Neural progenitor cell (in vitro differentiated cells): ENCODE data around the gene CALHM1. TPM values are rescaled to one million over a fixed set of nuclear protein-coding genes. Genes with fewer than 3 reads are reported as not detected.

Experiments
- DNase-seq: peaks from one replicate; pipeline ENCODE4 v3.0.0-alpha.2; 2016; ENCODE audit warnings: low spot score
- H2AFZ ChIP-seq: fragments of 200-600 bp; sonication (generic); replicated peaks from 2 replicates; pipeline ENCODE4 v1.6.1; 2016; ENCODE audit warnings: antibody characterized with exemption
- H3F3A ChIP-seq: fragments of 200-600 bp; sonication (generic); 2 replicates; pipeline ENCODE4 v1.6.1; 2016; ENCODE audit warnings: antibody characterized with exemption, low read depth
- H3K27ac ChIP-seq: fragments of 200-600 bp; sonication (generic); 2 replicates; pipeline ENCODE4 v1.5.1; 2016; ENCODE audit warnings: mild to moderate bottlenecking
- H3K27me3 ChIP-seq: fragments of 200-600 bp; sonication (generic); 2 replicates; pipeline ENCODE4 v1.6.1; 2016; ENCODE audit warnings: mild to moderate bottlenecking, moderate library complexity
- H3K36me3 ChIP-seq: fragments of 200-600 bp; sonication (generic); 2 replicates; pipeline ENCODE4 v1.5.1; 2016
- H3K4me1 ChIP-seq: fragments of 200-600 bp; sonication (generic); 2 replicates; pipeline ENCODE4 v1.6.1; 2016; ENCODE audit warnings: mixed run types
- H3K4me2 ChIP-seq: fragments of 200-600 bp; sonication (generic); 2 replicates; pipeline ENCODE4 v1.6.1; 2016
- H3K4me3 ChIP-seq: fragments of 200-600 bp; sonication (generic); 2 replicates; pipeline ENCODE4 v1.5.1; 2016
- H3K79me2 ChIP-seq: fragments of 200-600 bp; sonication (generic); 2 replicates; pipeline ENCODE4 v1.6.1; 2016; ENCODE audit warnings: low read depth
- H3K9ac ChIP-seq: fragments of 200-600 bp; sonication (generic); 2 replicates; pipeline ENCODE4 v1.6.1; 2016
- H3K9me3 ChIP-seq: fragments of 200-600 bp; sonication (generic); 2 replicates; pipeline ENCODE4 v1.5.1; 2016; ENCODE audit warnings: low read depth
- H4K20me1 ChIP-seq: fragments of 200-600 bp; sonication (generic); 2 replicates; pipeline ENCODE4 v1.6.1; 2016; ENCODE audit warnings: low read depth
- H3K27ac Mint-ChIP-seq: 3 replicates; pipeline ENCODE4 v1.8.0; 2021; ENCODE audit warnings: mixed read lengths
- H3K27me3 Mint-ChIP-seq: 2 replicates; pipeline ENCODE4 v1.8.0; 2022; ENCODE audit warnings: low read depth, mild to moderate bottlenecking, inconsistent platforms, moderate library complexity, mixed read lengths; ENCODE audit not compliant: insufficient read depth
- H3K36me3 Mint-ChIP-seq: 3 replicates; pipeline ENCODE4 v1.8.0; 2021; ENCODE audit warnings: mixed read lengths
- H3K4me1 Mint-ChIP-seq: 3 replicates; pipeline ENCODE4 v1.8.0; 2021; ENCODE audit warnings: mixed read lengths
- H3K4me3 Mint-ChIP-seq: 3 replicates; pipeline ENCODE4 v1.8.0; 2021; ENCODE audit warnings: mild to moderate bottlenecking, moderate library complexity, mixed read lengths
- H3K9me3 Mint-ChIP-seq: 3 replicates; pipeline ENCODE4 v1.8.0; 2020; ENCODE audit warnings: mixed read lengths
- EZH2 ChIP-seq: fragments of 200-600 bp; sonication (generic); IDR thresholded peaks from 2 replicates; pipeline ENCODE4 v1.6.1; 2017; ENCODE audit warnings: antibody characterized with exemption, mild to moderate bottlenecking, moderate library complexity
- EZH2phosphoT487 ChIP-seq: fragments of 200-600 bp; sonication (generic); IDR thresholded peaks from 2 replicates; pipeline ENCODE4 v1.6.1; 2017; ENCODE audit warnings: antibody characterized with exemption
- total RNA-seq: library from RNA; depleted of rRNA; stranded (reverse); fragments of >200 nt; gene quantifications from 2 replicates; pipeline ENCODE4 v1.2.3, GENCODE V29; 2015; ENCODE audit warnings: low replicate concordance
- TF ChIP-seq, protein P1 (sequence below): fragments of 200-600 bp; sonication (generic); IDR thresholded peaks from 2 replicates; pipeline ENCODE4 v1.5.1; 2017; ENCODE audit warnings: antibody characterized with exemption, mild to moderate bottlenecking

Gene CALHM1
- total RNA-seq, 1 donor from 2014 or later = not detected

DNA sequence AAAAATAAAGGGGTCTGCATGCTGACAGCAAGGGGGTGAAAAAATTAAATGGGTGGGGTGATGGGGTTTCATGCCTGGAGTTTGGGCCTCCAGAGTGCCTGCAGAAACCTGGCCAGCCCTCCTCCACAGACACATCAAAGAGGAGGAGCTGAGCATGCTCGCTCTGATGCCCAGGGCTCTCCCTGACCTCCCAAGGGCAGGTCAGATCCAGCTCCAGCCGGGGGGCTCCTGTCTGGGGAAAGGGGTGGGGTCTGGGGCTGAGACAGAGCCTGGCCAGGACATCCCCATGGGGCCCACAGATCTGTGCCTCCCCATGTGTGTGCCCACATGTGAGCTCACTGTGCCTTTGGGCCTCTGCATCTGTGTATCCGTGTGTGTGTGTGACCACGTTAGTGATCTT, 915 bp upstream of the CALHM1 start:
- H3K4me1 Mint-ChIP-seq = peaks cover 13% of the 10 kb centered on the region
- H3K9me3 Mint-ChIP-seq = no peaks in the 10 kb centered on the region
- H3K4me3 Mint-ChIP-seq = no peak overlapping the region
- no peak for TF ChIP-seq EZH2phosphoT487
- TF ChIP-seq EZH2 = no peak
- TF ChIP-seq, protein P1, sequence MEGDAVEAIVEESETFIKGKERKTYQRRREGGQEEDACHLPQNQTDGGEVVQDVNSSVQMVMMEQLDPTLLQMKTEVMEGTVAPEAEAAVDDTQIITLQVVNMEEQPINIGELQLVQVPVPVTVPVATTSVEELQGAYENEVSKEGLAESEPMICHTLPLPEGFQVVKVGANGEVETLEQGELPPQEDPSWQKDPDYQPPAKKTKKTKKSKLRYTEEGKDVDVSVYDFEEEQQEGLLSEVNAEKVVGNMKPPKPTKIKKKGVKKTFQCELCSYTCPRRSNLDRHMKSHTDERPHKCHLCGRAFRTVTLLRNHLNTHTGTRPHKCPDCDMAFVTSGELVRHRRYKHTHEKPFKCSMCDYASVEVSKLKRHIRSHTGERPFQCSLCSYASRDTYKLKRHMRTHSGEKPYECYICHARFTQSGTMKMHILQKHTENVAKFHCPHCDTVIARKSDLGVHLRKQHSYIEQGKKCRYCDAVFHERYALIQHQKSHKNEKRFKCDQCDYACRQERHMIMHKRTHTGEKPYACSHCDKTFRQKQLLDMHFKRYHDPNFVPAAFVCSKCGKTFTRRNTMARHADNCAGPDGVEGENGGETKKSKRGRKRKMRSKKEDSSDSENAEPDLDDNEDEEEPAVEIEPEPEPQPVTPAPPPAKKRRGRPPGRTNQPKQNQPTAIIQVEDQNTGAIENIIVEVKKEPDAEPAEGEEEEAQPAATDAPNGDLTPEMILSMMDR = no peak
- H2AFZ ChIP-seq = peak overlapping the region; percentile 58
- no peaks in the 10 kb centered on the region for H4K20me1 ChIP-seq
- H3K9ac ChIP-seq = no peak overlapping the region
- H3K36me3 ChIP-seq = no peaks in the 10 kb centered on the region
- no peaks in the 10 kb centered on the region for H3K9me3 ChIP-seq
- peaks cover 2% of the 10 kb centered on the region for H3K27me3 Mint-ChIP-seq
- H3F3A ChIP-seq = no peaks in the 10 kb centered on the region
- no peak for DNase-seq
- no peaks in the 10 kb centered on the region for H3K36me3 Mint-ChIP-seq
- peaks cover 4% of the 10 kb centered on the region for H3K4me1 ChIP-seq
- H3K27ac Mint-ChIP-seq = no peak overlapping the region
- no peaks in the 10 kb centered on the region for H3K27me3 ChIP-seq
- no peak overlapping the region for H3K4me3 ChIP-seq
- H3K79me2 ChIP-seq = no peaks in the 10 kb centered on the region
- no peak overlapping the region for H3K27ac ChIP-seq
- no peak overlapping the region for H3K4me2 ChIP-seq

DNA sequence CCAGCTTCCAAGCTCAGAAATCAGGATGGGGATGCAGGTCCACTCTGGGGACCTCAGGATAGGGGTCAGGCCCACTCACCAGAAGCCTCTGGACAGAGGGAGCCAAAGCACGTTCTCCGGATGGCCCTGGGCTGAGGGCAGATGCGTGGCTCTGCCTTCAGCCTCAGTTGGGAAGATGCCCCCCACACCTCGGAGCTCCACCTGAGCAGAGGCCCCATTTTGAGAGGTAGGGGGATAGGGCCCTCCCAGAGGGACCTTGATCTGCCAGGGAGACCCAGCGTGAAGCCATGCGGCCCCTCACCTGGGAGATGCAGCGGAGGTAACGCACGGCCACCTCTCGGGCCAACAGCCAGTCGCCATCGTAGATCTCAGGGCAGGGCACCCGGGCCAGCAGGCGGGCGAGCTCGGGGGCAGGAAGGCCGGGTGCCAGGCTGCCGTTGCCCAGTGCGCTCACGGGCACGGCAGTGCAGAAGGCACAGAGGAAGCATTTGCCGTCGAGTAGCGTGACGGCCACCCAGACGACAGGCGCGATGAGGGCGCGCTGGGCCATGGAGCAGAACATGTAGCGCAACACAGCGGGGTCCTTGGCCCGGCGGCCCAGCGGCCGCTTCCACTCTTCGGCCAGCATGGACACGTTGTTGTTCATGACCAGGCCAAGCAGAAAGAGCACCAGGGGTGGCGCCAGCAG, 660 bp downstream of the CALHM1 start:
- Histone ChIP-seq H3K9me3 (no peaks in the 10 kb centered on the region), H3K79me2 (no peaks in the 10 kb centered on the region), H3K4me2 (no peak overlapping the region), H3K27ac (no peak overlapping the region), H3K4me3 (no peak overlapping the region), H3K4me1 (peaks cover 4% of the 10 kb centered on the region), H3K36me3 (no peaks in the 10 kb centered on the region), H3F3A (no peaks in the 10 kb centered on the region), H4K20me1 (no peaks in the 10 kb centered on the region), H2AFZ (no peak overlapping the region), H3K27me3 (no peaks in the 10 kb centered on the region), H3K9ac (no peak overlapping the region)
- no peak overlapping the region for H3K27ac Mint-ChIP-seq
- no peaks in the 10 kb centered on the region for H3K9me3 Mint-ChIP-seq
- H3K27me3 Mint-ChIP-seq = peaks cover 2% of the 10 kb centered on the region
- peaks cover 13% of the 10 kb centered on the region for H3K4me1 Mint-ChIP-seq
- no peak overlapping the region for H3K4me3 Mint-ChIP-seq
- no peak for DNase-seq
- H3K36me3 Mint-ChIP-seq = no peaks in the 10 kb centered on the region
- no peak for TF ChIP-seq EZH2phosphoT487
- TF ChIP-seq, protein P1 = no peak
- TF ChIP-seq EZH2 = no peak

DNA sequence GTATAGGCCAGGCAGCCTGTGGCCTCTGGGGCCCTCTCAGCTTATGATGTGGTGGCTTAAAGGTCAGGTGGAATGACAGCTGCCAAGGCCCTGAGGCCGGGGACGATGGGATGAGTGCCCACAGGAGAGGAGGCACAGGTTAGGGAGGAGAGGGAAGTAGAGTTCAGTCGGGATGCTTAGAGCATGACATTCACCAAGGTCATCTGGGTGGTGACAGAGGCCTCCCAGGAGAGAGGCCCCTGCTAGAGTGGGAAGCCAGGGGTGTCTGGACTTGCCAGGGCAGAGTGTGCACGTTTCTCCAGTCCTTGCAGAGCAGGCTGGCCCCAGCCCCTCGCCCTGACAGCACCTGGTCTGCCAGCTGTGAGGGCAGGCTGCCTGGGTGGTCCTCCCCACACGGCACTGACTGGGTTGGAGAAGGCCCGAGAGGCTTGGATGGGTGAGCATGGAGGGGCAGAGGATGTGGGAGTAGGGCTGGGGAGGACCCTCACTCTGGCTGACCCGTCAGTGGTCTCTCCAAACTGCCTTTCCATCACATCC, 1.5 kb downstream of the CALHM1 start:
- H3K4me2 ChIP-seq = no peak overlapping the region
- Mint-ChIP-seq H3K27ac (no peak overlapping the region), H3K4me1 (peaks cover 13% of the 10 kb centered on the region), H3K9me3 (no peaks in the 10 kb centered on the region), H3K4me3 (no peak overlapping the region), H3K27me3 (no peaks in the 10 kb centered on the region), H3K36me3 (no peaks in the 10 kb centered on the region)
- TF ChIP-seq EZH2 = no peak
- H3K9ac ChIP-seq = no peak overlapping the region
- peaks cover 4% of the 10 kb centered on the region for H3K4me1 ChIP-seq
- H4K20me1 ChIP-seq = no peaks in the 10 kb centered on the region
- no peaks in the 10 kb centered on the region for H3K27me3 ChIP-seq
- H3K27ac ChIP-seq = no peak overlapping the region
- no peak for DNase-seq
- H3F3A ChIP-seq = no peaks in the 10 kb centered on the region
- H3K79me2 ChIP-seq = no peaks in the 10 kb centered on the region
- no peaks in the 10 kb centered on the region for H3K9me3 ChIP-seq
- no peak overlapping the region for H2AFZ ChIP-seq
- H3K36me3 ChIP-seq = no peaks in the 10 kb centered on the region
- no peak overlapping the region for H3K4me3 ChIP-seq

DNA sequence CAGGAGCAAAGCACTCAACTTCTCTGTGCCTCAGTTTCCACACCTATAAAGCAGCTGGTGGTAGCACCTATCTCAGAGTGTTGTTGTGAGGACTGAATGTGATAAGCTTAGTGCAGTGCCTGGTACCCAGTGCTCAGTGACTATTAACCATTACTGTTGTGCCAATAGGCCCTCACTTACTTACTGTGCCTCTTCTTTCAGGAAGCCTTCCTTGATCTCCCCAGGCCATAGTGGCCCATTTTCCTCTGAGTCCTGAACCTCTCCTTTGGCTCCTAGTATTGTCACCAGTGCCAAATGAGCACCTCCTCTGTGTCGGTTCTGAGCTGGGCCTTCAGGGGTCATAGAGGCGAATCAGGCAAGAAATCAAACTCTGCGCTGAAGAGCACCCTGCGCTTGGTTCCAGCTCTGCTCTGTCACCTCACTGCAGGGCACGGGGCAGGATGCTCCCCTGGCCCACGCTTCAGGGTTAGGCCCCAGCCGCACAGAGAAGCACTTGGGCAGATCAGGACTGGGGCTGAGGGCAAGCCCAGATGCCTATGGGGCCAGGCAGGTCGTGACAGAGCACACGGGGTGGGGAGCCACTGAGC, 2.5 kb downstream of the CALHM1 start:
- TF ChIP-seq EZH2 (no peak), EZH2phosphoT487 (no peak)
- TF ChIP-seq, protein P1 = no peak
- Histone ChIP-seq H2AFZ (no peak overlapping the region), H3K27ac (no peak overlapping the region), H3K4me2 (no peak overlapping the region), H3K4me1 (peaks cover 7% of the 10 kb centered on the region), H3K4me3 (no peak overlapping the region), H3K79me2 (no peaks in the 10 kb centered on the region), H4K20me1 (no peaks in the 10 kb centered on the region), H3K9me3 (no peaks in the 10 kb centered on the region), H3F3A (no peaks in the 10 kb centered on the region), H3K9ac (no peak overlapping the region), H3K27me3 (no peaks in the 10 kb centered on the region), H3K36me3 (no peaks in the 10 kb centered on the region)
- Mint-ChIP-seq H3K9me3 (no peaks in the 10 kb centered on the region), H3K27ac (no peak overlapping the region), H3K4me3 (no peak overlapping the region), H3K4me1 (peaks cover 13% of the 10 kb centered on the region), H3K36me3 (no peaks in the 10 kb centered on the region), H3K27me3 (peaks cover 2% of the 10 kb centered on the region)
- DNase-seq = no peak
